Ishikawa (cell line): ENCODE results near the gene LY6G6D.

Experiments used
- CEBPB ChIP-seq: IDR thresholded peaks from 2 replicates; pipeline ENCODE4 v1.6.1; 2012
- CREB1 ChIP-seq: IDR thresholded peaks from 2 replicates; pipeline ENCODE4 v1.6.1; 2012; ENCODE audit warnings: low read depth
- EGR1 ChIP-seq: IDR thresholded peaks from 2 replicates; pipeline ENCODE4 v1.6.1; 2012
- EP300 ChIP-seq: IDR thresholded peaks from 2 replicates; pipeline ENCODE4 v1.6.1; 2012; ENCODE audit warnings: borderline replicate concordance
- FOXM1 ChIP-seq: IDR thresholded peaks from 2 replicates; pipeline ENCODE4 v1.6.1; 2012; ENCODE audit warnings: low read depth, borderline replicate concordance
- MAX ChIP-seq: IDR thresholded peaks from 2 replicates; pipeline ENCODE4 v1.6.1; 2012
- NFIC ChIP-seq: IDR thresholded peaks from 2 replicates; pipeline ENCODE4 v1.6.1; 2012
- RAD21 ChIP-seq: IDR thresholded peaks from 2 replicates; pipeline ENCODE4 v1.6.1; 2012; ENCODE audit warnings: low read depth
- REST ChIP-seq: IDR thresholded peaks from 2 replicates; pipeline ENCODE4 v1.6.1; 2012; ENCODE audit warnings: low read depth, mild to moderate bottlenecking
- TAF1 ChIP-seq: IDR thresholded peaks from 2 replicates; pipeline ENCODE4 v1.6.1; 2012; ENCODE audit warnings: low read depth, mild to moderate bottlenecking
- TCF12 ChIP-seq: IDR thresholded peaks from 2 replicates; pipeline ENCODE4 v1.6.1; 2012; ENCODE audit warnings: low read depth
- TEAD4 ChIP-seq: IDR thresholded peaks from 2 replicates; pipeline ENCODE4 v1.6.1; 2012
- YY1 ChIP-seq: IDR thresholded peaks from 2 replicates; pipeline ENCODE4 v1.6.1; 2012; ENCODE audit warnings: low read depth
- ZBTB7A ChIP-seq: IDR thresholded peaks from 2 replicates; pipeline ENCODE4 v1.6.1; 2012; ENCODE audit warnings: low read depth

- TF ChIP-seq CEBPB (no peak), TAF1 (no peak), RAD21 (no peak), NFIC (no peak), ZBTB7A (no peak), MAX (no peak), EP300 (no peak), YY1 (no peak), EGR1 (no peak), CREB1 (no peak), TCF12 (no peak), REST (no peak), TEAD4 (no peak), FOXM1 (no peak)
These were observed 24.7 kb upstream of the LY6G6D start for GRCh38 chr6:31690231-31691077.
